Brain pericyte (primary cell): ENCODE results near the gene ATRN.
"Not testable (repeated sequence)": the region's sequence is repeated elsewhere in the genome, so short reads cannot be mapped to it uniquely, and the experiment has no call there.

Experiments used
- DNase-seq: peaks from one replicate; pipeline ENCODE4 v3.0.0-alpha.2; 2012; ENCODE audit warnings: low read depth, low spot score

The ATRN gene

GRCh38 chr20:3470208-3470626, 601 bp upstream of the ATRN start:
- DNase-seq: no peak

GRCh38 chr20:3471397-3472021, 691 bp downstream of the ATRN start:
- DNase-seq: no peak

GRCh38 chr20:3472105-3472504, 1.3 kb downstream of the ATRN start:
- DNase-seq: no peak

GRCh38 chr20:3473324-3473723, 2.5 kb downstream of the ATRN start:
- no peak for DNase-seq

- DNase-seq: no peak
These were observed 3.1 kb downstream of the ATRN start for GRCh38 chr20:3473944-3474343.

GRCh38 chr20:3477003-3477860, 6.4 kb downstream of the ATRN start:
- not testable (repeated sequence) for DNase-seq

GRCh38 chr20:3477861-3478544, 7.2 kb downstream of the ATRN start:
- no peak for DNase-seq

- no peak for DNase-seq
These were observed 8.2 kb downstream of the ATRN start for GRCh38 chr20:3479025-3479424.

- DNase-seq: no peak
These were observed 9.2 kb downstream of the ATRN start for GRCh38 chr20:3479759-3480615.

- no peak for DNase-seq
These were observed 12.5 kb downstream of the ATRN start for GRCh38 chr20:3483309-3483708.

GRCh38 chr20:3483784-3484183, 13.0 kb downstream of the ATRN start:
- no peak for DNase-seq

GRCh38 chr20:3485913-3486312, 15.1 kb downstream of the ATRN start:
- DNase-seq: no peak

GRCh38 chr20:3486850-3487249, 16.0 kb downstream of the ATRN start:
- no peak for DNase-seq

- no peak for DNase-seq
These were observed 21.9 kb downstream of the ATRN start for GRCh38 chr20:3492669-3493068.

GRCh38 chr20:3494218-3494617, 23.4 kb downstream of the ATRN start:
- no peak for DNase-seq

GRCh38 chr20:3502878-3503277, 32.1 kb downstream of the ATRN start:
- no peak for DNase-seq

- DNase-seq: no peak
These were observed 34.3 kb downstream of the ATRN start for GRCh38 chr20:3505148-3505547.

- DNase-seq: no peak
These were observed 38.2 kb downstream of the ATRN start for GRCh38 chr20:3509064-3509463.

- no peak for DNase-seq
These were observed 39.3 kb downstream of the ATRN start for GRCh38 chr20:3510110-3510509.

GRCh38 chr20:3512239-3512638, 41.4 kb downstream of the ATRN start:
- DNase-seq: not testable (repeated sequence)

GRCh38 chr20:3514012-3514642, 43.3 kb downstream of the ATRN start:
- no peak for DNase-seq
